Measurements from ENCODE around the gene GNG7. TPM values are rescaled to one million over a fixed set of nuclear protein-coding genes. Genes with fewer than 3 reads are reported as not detected.
"Not testable (repeated sequence)": the region's sequence is repeated elsewhere in the genome, so short reads cannot be mapped to it uniquely, and the experiment has no call there.

GNG7 gene
- total RNA-seq, 1 donor from 2014 or later = 0.64 TPM

GRCh38 chr19:2475702-2476450 lies 226.6 kb downstream of the GNG7 start, which contains the start of gene GADD45B:
Gene GADD45B, plus strand, starts transcription at chr19:2476127. Its CDS starts 232 bp downstream, at chr19:2476359.
- DNase-seq (ENCODE audit: low read depth in 2 of 2) = peak; percentile 97 to 98

GRCh38 chr19:2475018-2475701 lies 227.3 kb downstream of the GNG7 start:
- DNase-seq (ENCODE audit: low read depth in 2 of 2) = peak in 1 of 2 donors; percentile 63

GRCh38 chr19:2474232-2475017 lies 228.1 kb downstream of the GNG7 start:
- DNase-seq (ENCODE audit: low read depth in 2 of 2) = peak in 1 of 2 donors; percentile 92

DNA sequence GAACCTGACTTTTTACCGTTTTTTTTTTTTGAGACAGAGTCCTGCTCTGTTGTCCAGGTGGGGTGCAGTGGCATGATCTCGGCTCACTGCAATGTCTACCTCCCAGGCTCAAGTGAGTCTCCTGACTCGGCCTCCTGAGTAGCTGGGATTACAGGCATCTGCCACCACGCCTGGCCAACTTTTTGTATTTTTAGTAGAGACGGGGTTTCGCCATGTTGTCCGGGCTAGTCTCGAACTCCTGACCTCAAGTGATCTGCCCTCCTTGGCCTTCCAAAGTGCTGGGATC lies 232.6 kb downstream of the GNG7 start:
- DNase-seq (ENCODE audit: low read depth in 2 of 2) = not testable (repeated sequence)

DNA sequence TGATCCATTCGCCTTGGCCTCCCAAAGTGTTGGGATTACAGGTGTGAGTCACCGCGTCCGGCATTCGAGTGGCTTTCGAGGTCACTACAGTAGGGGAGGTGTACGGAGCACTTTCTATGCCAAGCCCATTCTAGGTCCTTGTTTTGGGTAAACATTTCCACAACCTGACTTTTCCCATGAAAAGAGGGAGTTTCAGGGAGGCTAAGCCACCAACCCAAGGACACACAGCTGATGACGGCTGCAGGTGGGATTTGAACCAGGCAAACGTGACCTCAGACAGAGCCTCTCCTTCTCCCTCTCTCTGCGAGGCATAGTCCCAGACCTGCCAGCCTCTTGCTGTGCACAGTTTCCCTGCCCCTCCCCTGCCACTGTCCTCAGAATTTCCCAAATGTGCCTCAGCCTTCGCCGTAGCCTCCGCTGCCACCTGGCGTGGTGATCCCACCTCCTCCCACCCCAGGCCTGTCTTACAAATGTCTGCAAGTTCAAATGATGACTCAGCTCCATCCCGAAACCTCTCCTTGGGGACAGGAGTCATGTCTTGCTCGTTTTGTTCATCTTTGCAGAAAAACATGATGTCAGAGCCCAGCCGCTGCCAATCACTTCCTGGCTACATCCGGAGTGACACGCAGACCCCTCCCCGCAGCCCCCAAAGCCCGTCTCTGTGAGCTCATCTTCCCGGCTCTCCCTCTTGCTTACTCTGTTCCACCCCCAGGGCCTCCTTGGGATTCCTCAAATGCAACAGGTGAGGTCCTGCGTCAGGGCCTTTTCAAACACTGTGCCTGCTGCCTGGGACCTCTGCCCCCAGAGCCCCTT lies 233.2 kb downstream of the GNG7 start:
- peak in 1 of 2 donors; percentile 70 for DNase-seq (ENCODE audit: low read depth in 2 of 2)

DNA sequence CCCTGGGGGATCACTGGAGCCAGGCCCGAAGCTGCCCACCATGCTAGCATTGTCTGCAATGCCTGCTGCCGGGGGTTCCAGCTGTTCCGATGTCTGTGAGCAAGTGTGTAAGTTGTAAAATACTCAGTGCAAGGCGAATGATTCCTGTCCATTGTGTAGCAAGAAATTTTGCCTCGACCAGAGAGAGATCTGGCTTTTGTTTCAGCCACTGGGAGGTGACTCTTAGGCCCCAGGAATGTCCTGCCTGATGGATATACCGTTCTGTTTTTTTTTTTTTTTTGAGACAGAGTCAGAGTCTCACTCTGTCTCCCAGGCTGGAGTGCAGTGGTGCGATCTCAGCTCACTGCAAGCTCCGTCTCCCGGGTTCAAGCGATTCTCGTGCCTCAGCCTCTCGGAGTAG lies 233.9 kb downstream of the GNG7 start:
- no peak for DNase-seq (ENCODE audit: low read depth in 2 of 2)

DNA sequence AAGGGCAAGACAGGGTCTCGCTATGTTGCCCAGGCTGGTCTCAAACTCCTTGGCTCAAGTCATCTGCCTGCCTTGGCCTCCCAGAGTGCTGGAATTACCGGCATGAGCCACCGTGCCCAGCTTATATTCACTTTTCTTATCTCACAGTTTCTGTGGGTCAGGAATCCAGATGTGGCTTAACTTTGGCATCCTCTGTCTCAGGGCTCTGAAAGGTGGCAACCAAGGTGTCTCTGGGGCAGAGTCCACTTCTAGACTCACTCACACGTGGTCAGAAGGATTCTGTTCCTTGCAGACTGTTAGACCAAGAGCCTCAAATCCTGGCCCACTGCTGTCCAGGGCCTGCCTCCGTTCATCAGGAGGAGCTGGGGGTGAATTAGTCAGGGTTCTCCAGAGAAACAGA lies 238.1 kb downstream of the GNG7 start:
- no peak for DNase-seq (ENCODE audit: low read depth in 2 of 2)

DNA sequence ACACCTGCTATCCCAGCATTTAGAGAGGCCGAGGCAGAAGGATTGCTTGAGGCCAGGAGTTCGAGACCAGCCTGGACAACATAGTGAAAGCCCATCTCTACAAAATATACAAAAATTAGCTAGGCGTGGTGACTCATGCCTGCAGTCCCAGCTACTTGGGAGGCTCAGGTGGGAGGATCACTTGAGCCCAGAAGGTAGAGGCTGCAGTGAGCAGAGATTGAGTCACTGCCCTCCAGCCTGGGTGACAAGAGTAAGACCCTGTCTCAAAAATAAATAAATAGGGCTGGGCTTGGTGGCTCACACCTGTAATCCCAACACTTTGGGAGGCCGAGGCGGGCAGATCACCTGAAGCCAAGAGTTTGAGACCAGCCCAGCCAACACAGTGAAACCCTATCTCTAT lies 238.8 kb downstream of the GNG7 start:
- DNase-seq (ENCODE audit: low read depth in 2 of 2) = not testable (repeated sequence)

DNA sequence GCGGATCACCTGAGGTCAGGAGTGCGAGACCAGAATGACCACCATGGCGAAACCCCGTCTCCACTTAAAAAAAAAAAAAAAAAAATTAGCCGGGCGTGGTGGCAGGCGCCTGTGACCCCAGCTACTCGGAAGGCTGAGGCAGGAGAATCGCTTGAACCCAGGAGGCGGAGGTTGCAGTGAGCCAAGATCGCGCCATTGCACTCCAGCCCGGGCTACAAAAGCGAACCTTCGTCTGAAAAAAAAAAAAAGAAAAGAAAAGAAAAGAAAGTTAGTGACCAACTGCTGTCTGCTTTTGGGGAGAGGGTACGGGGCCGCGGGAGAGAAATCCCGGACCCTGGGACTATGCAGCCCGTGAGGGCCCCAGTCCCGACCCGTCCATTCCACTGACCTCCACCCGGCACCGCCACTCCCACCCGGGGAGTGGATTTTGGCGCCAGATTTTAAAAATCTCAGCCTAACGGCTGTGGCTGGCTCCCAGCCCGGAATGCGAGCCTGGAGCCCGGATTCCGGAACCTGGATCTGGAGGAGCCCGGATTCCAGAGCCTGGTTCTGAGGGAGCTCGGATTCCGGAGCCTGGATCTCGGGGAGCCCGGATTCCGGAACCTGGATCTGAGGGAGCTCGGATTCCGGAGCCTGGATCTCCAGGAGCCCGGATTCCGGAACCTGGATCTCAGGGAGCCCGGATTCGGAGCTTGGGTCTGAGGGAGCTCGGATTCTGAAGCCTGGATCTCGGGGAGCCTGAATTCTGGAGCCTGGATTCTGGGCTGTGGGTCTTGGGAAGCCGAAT lies 239.7 kb downstream of the GNG7 start:
- DNase-seq (ENCODE audit: low read depth in 2 of 2) = peak; percentile 91 to 93

GRCh38 chr19:2461751-2462634 lies 240.5 kb downstream of the GNG7 start:
- DNase-seq (ENCODE audit: low read depth in 2 of 2) = peak in 1 of 2 donors; percentile 74

Other genes with a start within 250 kb of the GNG7 start
- gene LMNB2, start 245.7 kb downstream of the GNG7 start, total RNA-seq = 52.6 and 87.3 TPM in 2 replicates
- gene GADD45B, start 226.6 kb downstream of the GNG7 start, total RNA-seq = 42.0 and 107 TPM in 2 replicates
- gene DIRAS1, start 18.7 kb upstream of the GNG7 start, total RNA-seq = 0.13 TPM in 2 replicates
- 14.2 and 21.7 TPM in 2 replicates for gene SLC39A3, start 37.3 kb upstream of the GNG7 start, total RNA-seq
- gene SGTA, start 80.6 kb upstream of the GNG7 start, total RNA-seq = 31.6 and 42.2 TPM in 2 replicates
- gene THOP1, start 82.8 kb upstream of the GNG7 start, total RNA-seq = 60.2 and 64.6 TPM in 2 replicates
- 2.1 and 3.9 TPM in 2 replicates for gene ZNF554, start 117.2 kb upstream of the GNG7 start, total RNA-seq
- 3.1 and 4.4 TPM in 2 replicates for gene ZNF555, start 138.8 kb upstream of the GNG7 start, total RNA-seq
- not detected in 2 replicates for gene ZNF556, start 164.6 kb upstream of the GNG7 start, total RNA-seq
- 3.2 and 3.7 TPM in 2 replicates for gene ZNF57, start 198.2 kb upstream of the GNG7 start, total RNA-seq
- 3.7 and 4.4 TPM in 2 replicates for gene ZNF77, start 242.3 kb upstream of the GNG7 start, total RNA-seq